GM13977 (cell line): Measurements from ENCODE around the gene INPP5F.
"Not testable (repeated sequence)": the region's sequence is repeated elsewhere in the genome, so short reads cannot be mapped to it uniquely, and the experiment has no call there.

ENCODE experiments used
- DNase-seq: peaks from one replicate; pipeline ENCODE4 v3.0.0; 2012; ENCODE audit warnings: low spot score
- in situ Hi-C: fragments of 300-500 bp; cut with MboI; formaldehyde crosslinking; loops from one replicate; pipeline ENCODE4 v1.12.0; 2022; ENCODE audit warnings: low sequenced_read_pairs, low pct_unique_long_range_greater_than_20kb, mixed read lengths, inconsistent platforms; ENCODE audit not compliant: unreplicated experiment
- TF ChIP-seq, protein P1 (sequence below): IDR thresholded peaks from 2 replicates; pipeline ENCODE4 v1.5.1; 2012; ENCODE audit warnings: mild to moderate bottlenecking, control low read depth; ENCODE audit not compliant: insufficient read depth; ENCODE audit errors: extremely low read depth, missing control alignments

The INPP5F gene

DNA sequence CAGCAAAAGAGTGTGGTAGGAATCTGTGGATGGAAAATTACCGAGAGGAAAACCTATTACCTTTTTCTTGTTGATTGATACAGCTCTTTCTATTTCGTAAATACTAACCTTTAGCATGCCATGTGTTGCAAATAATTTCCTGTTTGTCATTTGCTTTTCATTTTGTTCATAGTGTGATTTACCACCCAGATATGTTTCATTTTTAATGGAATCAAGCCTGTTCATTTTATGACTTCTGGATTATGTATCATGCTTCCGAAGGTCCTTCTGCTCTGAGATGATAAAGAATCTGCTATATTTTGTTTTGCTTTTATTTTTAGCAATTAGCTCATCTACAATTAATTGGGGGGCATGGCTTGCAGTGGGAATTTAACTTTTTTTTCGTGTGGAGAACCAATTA is 46.5 kb downstream of the INPP5F start:
- no peak for DNase-seq
- TF ChIP-seq, protein P1, sequence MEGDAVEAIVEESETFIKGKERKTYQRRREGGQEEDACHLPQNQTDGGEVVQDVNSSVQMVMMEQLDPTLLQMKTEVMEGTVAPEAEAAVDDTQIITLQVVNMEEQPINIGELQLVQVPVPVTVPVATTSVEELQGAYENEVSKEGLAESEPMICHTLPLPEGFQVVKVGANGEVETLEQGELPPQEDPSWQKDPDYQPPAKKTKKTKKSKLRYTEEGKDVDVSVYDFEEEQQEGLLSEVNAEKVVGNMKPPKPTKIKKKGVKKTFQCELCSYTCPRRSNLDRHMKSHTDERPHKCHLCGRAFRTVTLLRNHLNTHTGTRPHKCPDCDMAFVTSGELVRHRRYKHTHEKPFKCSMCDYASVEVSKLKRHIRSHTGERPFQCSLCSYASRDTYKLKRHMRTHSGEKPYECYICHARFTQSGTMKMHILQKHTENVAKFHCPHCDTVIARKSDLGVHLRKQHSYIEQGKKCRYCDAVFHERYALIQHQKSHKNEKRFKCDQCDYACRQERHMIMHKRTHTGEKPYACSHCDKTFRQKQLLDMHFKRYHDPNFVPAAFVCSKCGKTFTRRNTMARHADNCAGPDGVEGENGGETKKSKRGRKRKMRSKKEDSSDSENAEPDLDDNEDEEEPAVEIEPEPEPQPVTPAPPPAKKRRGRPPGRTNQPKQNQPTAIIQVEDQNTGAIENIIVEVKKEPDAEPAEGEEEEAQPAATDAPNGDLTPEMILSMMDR = no peak
- in situ Hi-C loops = loop anchor here (25.0 kb wide), 1 partner anchor 565 kb away; no protein-coding TSS in a partner anchor

DNA sequence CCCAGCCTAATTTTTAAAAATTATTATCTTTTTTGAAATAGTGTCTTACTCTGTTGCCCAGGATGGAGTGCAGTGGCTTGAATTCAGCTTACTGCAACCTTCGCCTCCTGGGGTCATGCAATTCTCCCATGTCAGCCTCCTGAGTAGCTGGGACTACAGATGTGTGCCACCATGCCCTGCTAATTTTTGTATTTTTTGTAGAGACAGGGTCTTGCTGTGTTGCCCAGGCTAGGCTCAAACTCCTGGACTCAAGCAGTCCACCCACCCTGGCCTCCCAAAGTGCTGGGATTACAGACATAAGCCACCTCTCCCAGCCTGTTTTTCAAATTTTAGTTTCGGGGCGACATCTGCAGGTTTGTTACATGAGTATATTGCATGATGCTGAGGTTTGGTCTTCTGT is 47.2 kb downstream of the INPP5F start:
- DNase-seq = not testable (repeated sequence)
- in situ Hi-C loops = loop anchor here (25.0 kb wide), 1 partner anchor 564 kb away; no protein-coding TSS in a partner anchor

DNA sequence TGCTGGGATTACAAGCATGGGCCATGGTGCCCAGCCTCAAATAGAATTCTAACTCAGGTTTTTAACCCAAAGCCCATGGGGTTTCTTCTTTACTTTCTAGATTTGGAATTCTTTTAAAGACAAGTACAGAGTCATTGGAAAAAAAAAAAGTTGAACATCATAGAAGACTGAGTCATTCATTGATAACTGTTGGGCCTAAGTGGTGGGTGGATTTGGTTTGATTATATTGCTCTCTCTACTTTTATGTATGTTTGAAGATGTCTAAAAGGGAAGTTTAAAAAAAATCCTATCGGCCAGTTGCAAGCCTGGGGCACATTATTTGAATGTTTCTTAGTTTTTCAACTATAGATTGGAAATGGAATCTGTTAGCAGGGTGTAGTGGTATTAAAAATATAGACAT is 49.7 kb downstream of the INPP5F start:
- in situ Hi-C loops = no loop called here
- DNase-seq = no peak
- TF ChIP-seq, protein P1 = no peak

DNA sequence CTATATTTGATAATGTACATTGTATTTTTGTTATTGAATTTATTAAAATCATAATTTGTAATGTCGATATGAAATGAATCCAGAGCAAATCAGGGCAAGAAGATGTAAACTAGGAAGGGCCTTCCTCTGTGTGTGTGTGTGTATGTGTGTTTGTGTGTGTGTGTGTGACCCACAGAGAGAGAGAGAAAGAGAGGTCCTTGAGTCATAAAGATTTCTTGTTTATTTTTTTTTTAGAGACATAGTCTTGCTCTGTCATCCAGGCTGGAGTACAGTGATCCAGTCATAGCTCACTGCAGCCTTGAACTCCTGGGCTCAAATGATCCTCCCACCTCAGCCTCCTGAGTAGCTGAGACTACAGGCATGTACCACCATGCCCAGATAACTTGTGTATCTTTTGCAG is 50.7 kb downstream of the INPP5F start:
- TF ChIP-seq, protein P1 = no peak
- in situ Hi-C loops = no loop called here
- no peak for DNase-seq

- TF ChIP-seq, protein P1 = no peak
- in situ Hi-C loops = no loop called here
- DNase-seq = no peak
Observed at GRCh38 chr10:119777686-119778085, 51.8 kb downstream of the INPP5F start.

DNA sequence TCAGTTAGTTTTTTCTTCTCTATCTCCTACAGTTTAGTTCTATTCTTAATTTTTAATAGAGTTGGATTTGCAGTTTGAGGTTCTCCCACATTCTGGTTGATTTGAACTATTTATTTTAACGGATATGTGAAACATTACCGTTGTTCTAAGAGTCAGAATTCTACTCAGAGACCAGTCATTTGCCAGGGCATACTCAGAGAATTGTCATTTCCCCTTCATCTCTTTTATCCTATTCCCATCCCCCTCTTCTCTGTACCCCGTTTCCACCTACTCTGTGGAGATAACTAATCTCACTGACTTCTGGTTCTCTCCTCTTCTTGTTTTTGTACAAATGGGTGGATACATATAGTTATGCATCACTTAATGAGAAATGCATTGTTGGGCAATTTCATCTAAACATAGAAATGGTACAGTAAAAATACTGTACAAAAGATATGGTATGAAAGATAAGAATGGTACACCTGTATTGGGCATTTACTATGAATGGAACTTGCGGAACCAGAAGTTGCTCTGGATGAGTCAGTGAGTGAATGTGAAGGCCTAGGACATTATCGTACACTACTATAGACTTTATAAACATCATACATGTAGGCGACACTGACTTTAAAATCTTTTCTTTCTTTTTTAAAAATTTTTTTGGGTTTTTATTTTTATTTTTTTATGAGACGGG is 53.1 kb downstream of the INPP5F start:
- in situ Hi-C loops = no loop called here
- TF ChIP-seq, protein P1 = no peak
- DNase-seq = no peak

DNA sequence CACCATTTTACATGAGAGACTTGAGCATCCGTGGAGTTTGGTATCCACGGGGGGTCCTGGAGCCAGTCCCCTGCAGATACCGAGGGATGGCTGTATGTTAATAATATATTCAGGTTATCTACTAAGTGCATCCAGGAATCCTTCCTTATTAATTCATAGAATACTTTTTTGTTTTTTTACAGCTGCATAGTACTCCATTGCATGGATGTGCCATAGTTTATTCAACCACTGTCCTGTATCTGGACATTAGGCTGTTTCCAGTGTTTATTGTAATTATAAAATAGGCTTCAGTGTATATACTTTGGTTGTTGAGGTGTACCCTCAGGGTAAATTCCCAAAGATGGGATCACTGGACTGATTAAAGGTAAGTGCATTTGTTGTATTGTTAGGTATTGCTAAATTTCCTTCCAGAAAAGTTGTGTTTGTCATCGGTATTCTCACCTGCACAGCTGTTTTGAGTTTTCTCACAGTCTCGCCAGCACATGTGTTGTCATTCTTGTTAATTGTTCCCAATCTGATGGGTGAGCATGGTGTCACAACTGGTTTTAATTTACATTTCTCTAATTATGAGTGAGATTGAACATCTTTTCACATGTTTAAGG is 55.1 kb downstream of the INPP5F start:
- TF ChIP-seq, protein P1 = no peak
- no peak for DNase-seq
- in situ Hi-C loops = no loop called here
